HG03139 (cell line): ENCODE data around the gene RBAK.
"Not testable (repeated sequence)": the region's sequence is repeated elsewhere in the genome, so short reads cannot be mapped to it uniquely, and the experiment has no call there.

Source experiments
- ATAC-seq: cut with Tn5 transposase; IDR thresholded peaks from one replicate; pipeline ENCODE4 v1.9.1; 2021; ENCODE audit not compliant: unreplicated experiment

Gene RBAK

GRCh38 chr7:5050676-5051075 is 5.0 kb downstream of the RBAK start:
- ATAC-seq: no peak

DNA sequence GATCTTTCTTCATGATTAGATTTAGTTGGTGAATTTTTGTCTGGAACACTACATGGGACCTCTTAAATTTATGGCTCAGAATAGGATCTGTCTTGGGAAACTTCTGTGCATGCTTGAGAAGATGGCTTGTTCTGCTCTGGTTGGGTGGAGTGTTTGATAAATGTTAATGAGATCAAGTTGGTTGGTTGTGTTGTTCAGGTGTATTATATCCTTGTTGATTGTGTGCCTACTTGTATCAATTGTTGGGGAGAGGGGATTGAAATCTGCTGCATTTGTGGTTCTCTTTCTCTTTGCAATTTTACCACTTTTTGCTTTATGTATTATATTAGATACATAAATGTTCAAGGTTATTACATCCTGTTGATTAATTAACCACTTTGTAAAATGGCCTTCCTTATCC is 6.1 kb downstream of the RBAK start:
- ATAC-seq: not testable (repeated sequence)

GRCh38 chr7:5053175-5053574 is 7.5 kb downstream of the RBAK start:
- ATAC-seq: no peak

- no peak for ATAC-seq
Observed at GRCh38 chr7:5063698-5064097, 18.0 kb downstream of the RBAK start.

DNA sequence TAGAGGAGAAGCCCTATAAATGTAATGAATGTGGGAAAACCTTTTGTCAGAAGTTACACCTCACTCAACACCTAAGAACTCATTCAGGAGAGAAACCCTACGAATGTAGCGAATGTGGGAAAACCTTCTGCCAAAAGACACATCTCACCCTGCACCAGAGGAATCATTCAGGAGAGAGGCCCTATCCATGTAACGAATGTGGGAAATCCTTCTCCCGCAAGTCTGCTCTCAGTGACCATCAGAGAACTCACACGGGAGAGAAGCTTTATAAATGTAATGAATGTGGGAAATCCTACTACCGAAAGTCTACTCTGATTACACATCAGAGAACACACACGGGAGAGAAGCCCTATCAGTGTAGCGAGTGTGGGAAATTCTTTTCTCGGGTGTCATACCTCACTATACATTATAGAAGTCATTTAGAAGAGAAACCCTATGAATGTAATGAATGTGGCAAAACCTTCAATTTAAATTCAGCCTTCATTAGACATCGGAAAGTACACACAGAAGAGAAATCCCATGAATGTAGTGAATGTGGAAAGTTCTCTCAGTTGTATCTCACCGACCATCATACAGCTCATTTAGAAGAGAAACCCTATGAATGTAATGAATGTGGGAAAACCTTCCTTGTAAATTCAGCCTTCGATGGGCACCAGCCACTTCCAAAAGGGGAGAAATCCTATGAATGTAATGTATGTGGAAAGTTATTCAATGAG is 18.9 kb downstream of the RBAK start:
- ATAC-seq: no peak

GRCh38 chr7:5065107-5065407 is 19.4 kb downstream of the RBAK start:
- no peak for ATAC-seq

DNA sequence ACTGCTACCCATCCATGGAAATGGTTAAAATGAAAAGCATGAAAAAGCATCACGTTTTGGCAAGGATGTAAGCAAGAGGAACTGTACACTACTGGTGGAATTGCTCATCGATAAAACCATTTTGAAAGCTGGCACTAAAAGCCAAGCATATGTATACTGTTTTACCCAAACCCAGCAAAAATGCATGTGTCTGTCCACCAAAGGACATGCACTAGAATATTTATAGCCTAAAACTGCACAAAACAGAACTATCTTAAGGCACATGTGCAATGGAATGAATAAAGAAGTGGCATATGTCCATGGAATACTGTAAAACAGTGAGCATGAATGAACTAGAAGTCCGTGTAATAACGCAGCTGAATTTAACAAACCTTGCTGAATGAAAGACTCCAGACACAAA is 22.9 kb downstream of the RBAK start:
- no peak for ATAC-seq

DNA sequence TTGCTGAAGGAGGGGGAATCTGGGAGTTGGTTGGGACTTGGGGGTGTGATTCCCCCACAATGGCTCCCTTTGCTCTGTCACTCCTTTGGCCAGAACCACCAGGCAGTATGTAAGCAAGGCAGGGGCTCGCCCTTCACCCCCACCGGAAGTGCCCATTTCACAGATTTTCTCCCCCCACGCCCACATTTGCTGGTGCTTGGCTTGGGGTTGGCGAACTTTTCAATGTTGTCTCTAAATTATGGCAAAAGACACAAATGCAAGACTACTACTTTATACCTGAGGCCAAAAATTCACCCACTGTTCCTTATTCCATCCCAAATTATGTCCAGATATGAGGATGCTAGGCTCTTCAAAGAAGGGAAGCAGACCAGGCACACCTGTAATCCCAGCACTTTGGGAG is 24.5 kb downstream of the RBAK start:
- no peak for ATAC-seq

DNA sequence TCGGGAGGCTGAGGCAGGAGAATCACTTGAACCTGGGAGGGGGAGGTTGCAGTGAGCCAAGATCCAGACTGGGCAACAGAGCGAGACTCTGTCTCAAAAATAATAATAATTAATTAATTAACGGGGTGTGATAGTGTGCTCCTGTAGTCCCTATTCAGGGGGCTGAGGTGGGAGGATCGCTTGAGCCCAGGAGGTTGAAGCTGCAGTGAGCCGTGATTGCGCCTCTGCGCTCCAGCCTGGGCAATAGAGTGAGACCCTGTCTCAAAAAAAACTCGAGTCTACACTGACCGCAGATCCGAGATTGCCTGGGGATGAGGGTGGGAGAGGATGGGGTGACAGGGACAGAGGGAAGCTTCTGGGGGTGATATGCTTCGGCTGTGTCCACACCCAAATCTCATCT is 29.5 kb downstream of the RBAK start:
- not testable (repeated sequence) for ATAC-seq

DNA sequence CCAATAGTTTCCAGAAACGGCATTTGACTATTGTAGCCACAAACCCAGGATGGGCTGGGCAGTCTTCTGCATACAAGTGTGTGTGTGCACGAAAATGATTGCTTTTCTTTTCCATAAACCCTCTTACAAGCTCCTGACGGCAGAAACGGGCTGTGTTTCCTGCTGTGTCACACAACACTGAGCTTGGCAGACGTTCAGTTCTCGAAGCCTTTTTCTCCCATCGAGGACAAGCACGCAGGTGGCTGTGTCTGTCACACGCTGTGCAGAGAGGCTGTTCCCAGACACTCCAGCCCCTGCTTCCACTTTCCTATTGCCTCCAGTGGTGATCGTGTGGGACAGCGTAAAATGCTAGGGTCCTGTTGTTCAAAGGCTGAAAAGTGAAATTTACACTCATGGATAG is 32.1 kb downstream of the RBAK start:
- no peak for ATAC-seq

- ATAC-seq: no peak
Observed at GRCh38 chr7:5082806-5083205, 37.1 kb downstream of the RBAK start.

DNA sequence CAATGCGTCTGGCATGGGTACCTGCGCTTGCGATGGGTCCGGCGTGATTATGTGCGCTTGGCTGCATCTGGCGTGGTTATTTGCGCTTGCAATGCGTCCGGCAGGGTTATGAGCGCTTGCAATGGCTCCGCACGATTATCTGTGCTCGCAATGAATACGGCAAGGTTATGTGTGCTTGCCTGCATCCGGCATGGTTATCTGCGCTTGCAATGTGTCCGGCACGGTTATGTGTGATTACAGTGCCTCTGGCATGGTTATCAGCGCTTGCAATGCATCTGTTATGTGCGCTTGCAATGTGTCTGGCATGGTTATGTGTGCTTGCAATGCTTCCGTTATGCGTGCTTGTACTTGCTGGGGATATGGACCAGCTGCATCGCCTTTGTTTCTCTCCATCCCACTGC is 37.7 kb downstream of the RBAK start:
- no peak for ATAC-seq

DNA sequence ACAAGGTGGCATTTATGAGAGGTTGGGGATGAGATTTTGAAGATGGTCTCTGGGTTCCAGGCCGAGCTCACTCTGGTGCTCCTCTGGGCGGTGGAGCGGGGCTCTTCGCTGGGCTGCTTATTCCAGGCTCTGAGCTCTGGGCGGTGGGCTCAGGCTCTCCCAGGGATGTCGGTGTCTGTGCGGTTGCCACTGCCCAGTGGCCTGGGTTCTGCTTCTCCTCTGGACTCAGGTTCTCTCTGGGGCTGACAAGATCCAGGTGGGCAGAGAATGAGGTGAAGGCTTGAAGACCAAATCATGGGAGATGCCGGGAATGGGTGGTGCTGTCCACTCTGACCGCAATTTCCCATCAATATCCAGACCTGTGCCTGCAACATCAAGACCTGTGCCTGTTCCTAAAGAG is 40.6 kb downstream of the RBAK start:
- ATAC-seq: no peak

DNA sequence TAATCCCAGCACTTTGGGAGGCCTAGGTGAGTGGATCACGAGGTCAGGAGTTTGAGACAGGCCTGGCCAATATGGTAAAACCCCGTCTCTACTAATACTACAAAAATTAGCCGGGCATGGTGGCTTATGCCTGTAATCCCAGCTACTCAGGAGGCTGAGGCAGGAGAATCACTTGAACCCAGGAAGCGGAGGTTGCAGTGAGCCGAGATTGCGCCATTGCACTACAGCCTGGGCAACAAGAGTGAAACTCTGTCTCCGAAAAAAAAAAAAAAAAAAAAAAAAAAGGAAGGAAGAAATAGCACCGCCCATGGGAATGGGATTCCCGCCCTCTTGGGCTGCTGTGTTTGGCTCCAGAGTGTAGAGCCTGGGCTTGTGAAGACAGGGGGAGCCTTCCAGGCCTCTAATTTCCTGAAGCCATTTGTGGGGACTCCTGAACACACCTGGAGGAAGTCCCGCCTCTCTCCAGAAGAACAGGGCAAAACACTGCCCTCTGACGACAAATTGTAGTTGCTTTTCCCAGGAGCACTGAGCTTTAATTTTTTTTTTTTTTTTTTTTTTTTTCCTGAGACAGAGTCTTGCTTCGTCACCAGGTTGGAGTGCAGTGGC is 42.7 kb downstream of the RBAK start:
- not testable (repeated sequence) for ATAC-seq

GRCh38 chr7:5088906-5089305 is 43.2 kb downstream of the RBAK start:
- ATAC-seq: no peak

GRCh38 chr7:5093948-5094347 is 48.3 kb downstream of the RBAK start:
- ATAC-seq: no peak

- ATAC-seq: no peak
Observed at GRCh38 chr7:5094641-5095040, 49.0 kb downstream of the RBAK start.

- ATAC-seq: no peak
Observed at GRCh38 chr7:5116359-5116758, 70.7 kb downstream of the RBAK start.

DNA sequence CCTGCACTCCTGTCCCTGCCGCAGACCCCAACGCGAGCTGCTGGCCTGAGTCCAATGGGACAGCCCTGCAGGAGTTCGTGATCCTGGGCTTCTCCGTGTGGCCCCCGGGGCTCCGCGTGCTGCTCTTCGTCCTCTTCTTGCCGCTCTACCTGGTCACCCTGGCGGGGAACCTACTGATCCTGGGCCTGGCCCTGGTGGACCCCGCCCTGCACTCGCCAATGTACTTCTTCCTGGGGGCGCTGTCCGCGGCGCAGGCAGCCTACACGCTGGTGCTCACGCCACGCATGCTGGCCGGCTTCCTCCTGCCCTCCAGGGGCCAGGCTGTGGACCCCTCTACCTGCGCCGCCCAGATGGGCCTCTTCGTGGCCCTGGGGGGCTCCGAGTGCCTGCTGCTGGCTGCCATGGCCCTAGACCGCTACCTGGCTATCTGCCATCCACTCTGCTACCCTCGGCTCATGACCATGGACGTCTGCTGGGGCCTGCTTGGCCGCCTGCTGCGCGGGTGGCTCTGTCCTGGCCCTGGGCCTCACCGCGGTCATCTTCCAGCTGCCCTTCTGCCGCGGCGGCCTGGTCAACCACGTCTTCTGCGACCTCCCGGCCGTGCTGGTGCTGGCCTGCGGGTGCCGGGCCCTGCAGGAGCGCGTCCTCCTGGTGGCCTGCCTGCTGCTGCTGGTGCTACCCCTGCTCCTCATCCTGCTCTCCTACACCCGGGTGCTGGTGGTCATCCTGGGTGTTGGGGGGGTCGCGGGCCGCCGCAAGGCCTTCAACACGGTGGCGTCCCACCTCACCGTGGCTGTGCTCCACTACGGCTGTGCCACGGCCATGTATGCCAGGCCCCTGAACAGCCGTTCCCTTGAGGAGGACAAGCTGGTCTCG is 71.7 kb downstream of the RBAK start:
- no peak for ATAC-seq
